AG08396 (cell line): ENCODE measurements around the gene SDK1.

ENCODE experiments used
- DNase-seq: peaks from one replicate; pipeline ENCODE4 v3.0.0; 2012; ENCODE audit warnings: low spot score, mixed read lengths

Gene SDK1

GRCh38 chr7:3333861-3334260, 32.8 kb downstream of the SDK1 start:
- DNase-seq, result no peak

DNA sequence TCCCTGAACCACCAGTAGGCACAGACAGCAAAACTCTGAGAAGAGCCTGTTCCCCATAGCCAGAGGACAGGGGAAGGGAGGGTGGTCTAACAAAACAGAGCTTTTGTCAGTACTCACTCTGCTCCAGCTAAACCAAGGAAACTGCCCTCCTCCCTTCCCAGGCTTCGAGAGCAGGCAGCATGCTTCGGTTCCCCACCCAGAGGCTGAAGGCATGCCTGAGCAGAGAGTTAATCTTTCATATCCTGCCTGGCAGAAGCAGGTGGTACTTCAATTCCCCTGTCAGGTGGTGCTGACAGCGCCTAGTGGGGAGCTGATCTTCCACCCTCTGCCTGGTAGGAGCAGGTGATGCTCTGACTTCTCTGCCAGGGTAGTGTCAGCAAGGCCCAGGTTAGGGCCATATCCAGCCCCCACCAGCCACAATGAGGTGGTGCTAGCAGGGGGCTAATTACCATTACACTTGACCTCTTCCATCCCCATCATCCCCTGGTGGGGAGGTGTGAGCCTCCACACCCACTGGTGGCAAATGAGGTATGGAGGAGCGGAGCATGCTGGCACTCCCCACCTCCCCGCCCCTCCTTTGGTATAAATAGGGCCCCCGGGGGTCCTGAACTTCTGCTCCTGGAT, 35.1 kb downstream of the SDK1 start:
- no peak for DNase-seq

- DNase-seq, result no peak
Observed at GRCh38 chr7:3338161-3338560, 37.1 kb downstream of the SDK1 start.

DNA sequence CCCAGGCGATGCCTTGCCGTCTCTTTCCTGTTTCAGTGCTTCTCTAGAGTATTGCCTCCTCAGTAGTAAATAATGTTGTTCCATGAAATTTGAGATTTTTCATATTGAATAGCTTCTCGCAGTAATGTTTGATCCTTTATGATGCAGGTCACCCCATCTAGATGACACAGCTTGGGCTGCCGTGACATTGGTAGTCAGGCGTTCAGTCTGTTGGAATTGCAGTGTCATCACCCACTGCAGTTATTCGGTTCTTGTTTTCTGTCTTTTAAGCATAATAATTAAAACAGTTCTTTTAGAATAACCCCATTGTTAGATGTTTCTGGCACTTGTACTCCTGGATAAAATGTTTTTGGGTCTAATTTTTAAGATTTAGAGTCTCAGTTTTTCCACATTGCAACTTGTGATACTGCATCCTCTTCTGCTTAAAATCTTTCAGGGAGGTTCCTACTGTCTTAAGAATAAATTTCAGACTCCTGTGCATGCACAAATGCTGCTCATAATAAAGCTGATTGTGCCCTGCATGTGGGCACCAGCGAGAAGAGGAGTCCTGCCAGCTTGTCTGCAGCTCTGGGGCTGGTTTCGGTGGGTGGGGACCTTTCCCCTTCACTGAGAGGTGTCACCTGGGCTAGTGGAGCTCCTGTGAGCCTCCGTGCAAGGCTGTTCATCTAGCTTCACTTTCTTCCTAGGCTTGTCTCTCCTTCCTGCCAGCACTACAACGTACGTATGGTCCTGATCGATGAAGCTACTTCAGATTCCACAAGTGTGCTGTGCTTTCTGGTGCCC, 44.8 kb downstream of the SDK1 start:
- no peak for DNase-seq

- no peak for DNase-seq
Observed at GRCh38 chr7:3349126-3349525, 48.1 kb downstream of the SDK1 start.

- no peak for DNase-seq
Observed at GRCh38 chr7:3356173-3356572, 55.1 kb downstream of the SDK1 start.

GRCh38 chr7:3358991-3359390, 57.9 kb downstream of the SDK1 start:
- DNase-seq, result no peak

- DNase-seq, result no peak
Observed at GRCh38 chr7:3367261-3367660, 66.2 kb downstream of the SDK1 start.

- DNase-seq, result no peak
Observed at GRCh38 chr7:3370068-3370830, 69.2 kb downstream of the SDK1 start.

GRCh38 chr7:3370921-3371320, 69.9 kb downstream of the SDK1 start:
- DNase-seq, result no peak

DNA sequence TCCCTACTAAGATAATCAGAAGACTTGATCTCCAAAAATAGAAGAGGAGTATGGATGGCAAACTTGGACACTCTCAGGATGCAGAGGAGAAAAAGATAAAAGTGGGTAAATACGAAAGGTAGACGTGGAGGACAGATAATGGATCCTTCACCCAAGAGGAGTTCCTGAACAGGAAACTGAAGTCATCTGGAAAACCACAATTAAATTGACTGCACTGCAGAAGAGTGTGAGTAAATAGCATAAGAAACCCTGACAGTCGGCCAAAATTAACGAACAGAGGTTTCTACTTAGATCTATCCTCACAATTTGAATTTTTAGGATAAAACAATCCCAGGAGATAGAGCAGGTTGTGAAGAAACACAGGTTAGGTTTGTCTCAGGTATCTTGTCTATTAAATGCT, 70.5 kb downstream of the SDK1 start:
- no peak for DNase-seq

- DNase-seq, result no peak
Observed at GRCh38 chr7:3374239-3374638, 73.2 kb downstream of the SDK1 start.

GRCh38 chr7:3378390-3379150, 77.5 kb downstream of the SDK1 start:
- DNase-seq, result no peak

DNA sequence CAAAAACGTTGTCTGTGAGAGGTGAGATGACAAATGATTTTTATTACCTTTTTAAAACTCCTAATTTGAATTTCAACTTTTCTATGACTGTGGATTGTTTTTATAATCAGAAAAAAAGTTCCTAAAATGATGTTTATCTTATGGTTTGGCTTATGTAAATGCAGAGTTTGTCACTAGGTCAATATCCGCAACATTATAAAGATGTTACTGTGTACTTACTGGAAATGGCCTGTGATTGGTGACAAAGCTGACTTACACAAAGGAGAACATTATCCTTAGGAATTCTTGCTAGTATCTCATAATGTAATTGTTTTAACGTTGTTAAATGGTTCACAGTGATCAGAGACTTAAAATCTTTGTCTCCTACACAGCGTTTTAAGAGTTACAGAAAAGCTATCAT, 79.0 kb downstream of the SDK1 start:
- DNase-seq, result no peak

DNA sequence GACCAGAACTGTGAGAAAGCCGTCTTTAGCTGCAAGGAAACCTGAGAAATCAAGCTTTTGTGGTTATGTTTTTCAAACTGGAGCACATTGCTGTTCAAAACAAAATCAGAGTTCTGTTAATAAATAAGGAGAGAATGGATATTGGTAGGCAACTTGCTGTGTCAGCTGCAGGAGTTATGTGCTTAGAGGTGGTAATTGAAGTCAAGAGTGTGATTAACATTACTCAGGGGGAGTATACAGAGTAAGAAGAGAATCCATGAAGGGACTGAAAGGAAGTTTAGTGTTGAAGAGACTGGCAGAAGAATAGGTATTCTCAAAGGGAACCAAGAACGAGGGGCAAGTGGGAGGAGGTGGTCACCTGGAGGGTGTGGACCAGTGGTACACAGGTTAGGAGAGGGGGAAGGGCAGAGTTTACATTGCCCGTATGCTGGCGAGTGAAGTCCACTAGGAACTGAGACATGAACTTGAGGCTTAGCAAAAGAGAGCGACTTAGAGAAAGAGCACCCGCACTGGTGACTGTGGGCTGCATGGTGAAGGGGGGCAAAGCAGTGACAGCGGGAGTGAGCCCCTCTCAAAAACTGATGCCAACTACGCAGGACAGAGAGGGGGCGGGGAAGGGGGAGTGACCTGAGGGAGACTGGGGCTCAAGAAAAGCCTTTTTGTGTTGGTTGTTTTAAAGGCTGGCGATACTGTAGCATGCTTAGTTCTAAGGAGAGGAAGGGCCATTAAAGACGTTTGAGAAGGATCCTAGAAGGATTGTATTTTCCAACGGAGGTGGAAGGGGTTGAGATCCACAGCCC, 80.0 kb downstream of the SDK1 start:
- DNase-seq, result no peak

- DNase-seq, result no peak
Observed at GRCh38 chr7:3386423-3387190, 85.6 kb downstream of the SDK1 start.

GRCh38 chr7:3393862-3394261, 92.8 kb downstream of the SDK1 start:
- no peak for DNase-seq

DNA sequence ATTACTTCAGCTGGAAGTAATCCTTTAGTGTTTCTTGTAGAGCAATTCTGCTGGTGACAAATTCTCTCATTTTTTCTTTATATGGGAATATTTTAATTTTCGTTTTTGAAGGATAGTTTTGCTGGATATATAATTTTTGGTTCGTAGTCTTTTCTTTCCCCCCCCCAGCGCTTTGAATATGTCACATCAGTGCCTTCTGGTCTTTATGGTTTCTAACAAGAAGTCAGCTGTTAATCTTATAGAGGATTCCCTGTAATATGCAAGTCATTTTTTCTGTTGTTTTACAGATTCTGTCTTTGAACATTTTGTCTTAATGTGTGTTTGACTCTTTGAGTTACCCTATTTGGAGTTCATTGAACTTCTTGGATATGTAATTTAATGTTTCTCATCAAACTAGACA, 96.3 kb downstream of the SDK1 start:
- no peak for DNase-seq

DNA sequence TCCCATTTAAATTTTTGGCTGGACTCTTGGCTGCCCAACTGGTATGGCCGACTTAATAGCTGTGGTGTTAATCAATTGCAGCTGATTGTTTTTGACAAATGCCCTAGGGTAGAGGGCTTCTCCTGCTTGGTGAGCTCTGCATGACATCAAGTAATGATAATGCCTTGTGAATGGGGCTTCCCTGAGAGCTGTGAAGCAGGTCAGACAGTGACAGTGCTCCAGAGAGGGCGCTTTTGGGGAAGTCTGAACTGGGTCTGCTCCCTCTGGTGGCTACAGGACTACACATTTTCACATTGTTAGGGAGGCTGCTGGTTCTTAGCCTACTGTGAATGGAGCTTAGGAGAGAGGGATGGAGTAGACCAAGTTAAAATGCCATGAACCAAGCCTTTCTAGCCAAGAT, 98.8 kb downstream of the SDK1 start:
- no peak for DNase-seq

GRCh38 chr7:3404501-3404900, 103.4 kb downstream of the SDK1 start:
- no peak for DNase-seq
